ENCODE measurements around the gene PRORP.

DNA sequence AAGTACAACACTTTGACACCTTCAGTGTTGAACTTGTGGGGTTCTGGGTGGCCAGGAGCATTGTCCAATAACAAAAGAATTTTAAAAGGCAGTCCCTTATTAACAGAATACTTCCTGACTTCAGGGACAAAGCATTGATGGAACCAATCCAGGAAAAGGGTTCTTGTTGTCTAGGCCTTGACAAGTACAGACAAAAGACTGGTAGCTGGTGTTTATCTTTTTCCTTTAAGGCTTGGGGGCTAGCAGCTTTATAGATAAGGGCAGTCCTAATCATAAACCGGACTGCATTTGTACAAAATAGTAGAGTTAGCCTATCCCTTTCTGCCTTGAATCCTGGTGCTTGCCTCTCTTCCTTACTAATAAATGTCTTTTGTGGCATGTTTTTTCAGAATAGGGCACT lies 48.9 kb upstream of the PRORP start:
- no peak for TF ChIP-seq CTCF (IDR thresholded peaks at IDR 0.05)
- TF ChIP-seq POLR2A (IDR thresholded peaks at IDR 0.05), result no peak

Measured in thyroid gland (tissue), 4 donors.